HepG2 (cell line): ENCODE results near the gene ZKSCAN3. TPM values are rescaled to one million over a fixed set of nuclear protein-coding genes. Genes with fewer than 3 reads are reported as not detected.

Experiments used
- HDAC2 ChIP-seq: sonication (generic); formaldehyde crosslinking; IDR thresholded peaks from 2 replicates; pipeline ENCODE4 v1.4.0; 2020; ENCODE audit warnings: missing genetic modification reagents
- HMGA1 ChIP-seq: sonication (generic); formaldehyde crosslinking; conservative IDR thresholded peaks from 2 replicates; pipeline ENCODE4 v1.4.0; 2020; ENCODE audit warnings: missing genetic modification reagents
- IRF2 ChIP-seq: IDR thresholded peaks from 2 replicates; pipeline ENCODE4 v1.6.1; 2018; ENCODE audit warnings: missing genetic modification reagents, missing compliant biosample characterization
- KDM1A ChIP-seq: IDR thresholded peaks from 2 replicates; pipeline ENCODE4 v1.6.1; 2016; ENCODE audit warnings: missing compliant biosample characterization
- MED1 ChIP-seq: sonication (generic); formaldehyde crosslinking; IDR thresholded peaks from 2 replicates; pipeline ENCODE4 v1.4.0; 2020; ENCODE audit warnings: missing genetic modification reagents
- NFRKB ChIP-seq: fragments of 450-650 bp; IDR thresholded peaks from 2 replicates; pipeline ENCODE4 v1.6.1; 2017
- PRPF4 ChIP-seq: fragments of 200-400 bp; formaldehyde crosslinking; IDR thresholded peaks from 2 replicates; pipeline ENCODE4 v1.6.1; 2016; ENCODE audit warnings: low read length, low read depth; ENCODE audit not compliant: poor library complexity, severe bottlenecking
- ZMYM4 ChIP-seq: sonication (generic); formaldehyde crosslinking; IDR thresholded peaks from 2 replicates; pipeline ENCODE4 v1.8.1; 2023; ENCODE audit warnings: mild to moderate bottlenecking, missing genetic modification reagents
- ZNF441 ChIP-seq: sonication (generic); formaldehyde crosslinking; IDR thresholded peaks from 2 replicates; pipeline ENCODE4 v1.7.0; 2021; ENCODE audit warnings: missing genetic modification reagents, borderline replicate concordance
- ZNF644 ChIP-seq: IDR thresholded peaks from 2 replicates; pipeline ENCODE4 v1.6.1; 2016; ENCODE audit warnings: low read depth
- polyA plus RNA-seq, 8 experiments: library from polyadenylated mRNA; depleted of rRNA in 3 of 8; stranded (reverse) in 7 of 8; unstranded in 1 of 8; fragments of >200 nt; fragmentation: Illumina TruSeq in 4 of 8; extraction: Trizol in 4 of 8; gene quantifications; 2 replicates each; pipeline versions ENCODE4 v1.2.1 to v1.2.3, GENCODE V29; 2011 to 2016; ENCODE audit warnings: low read depth in 4 of 8, missing spikeins in 1 of 8, mixed read lengths in 1 of 8; ENCODE audit not compliant: insufficient read depth in 1 of 8
- total RNA-seq, 5 experiments: library from RNA; depleted of rRNA; stranded (reverse); fragments of >200 nt; fragmentation: Illumina TruSeq; extraction: Trizol; gene quantifications; 2 replicates each; pipeline ENCODE4 v1.2.3, GENCODE V29; 2016; ENCODE audit warnings: low read depth in 1 of 5
- TF ChIP-seq, protein P1 (sequence below): sonication (generic); formaldehyde crosslinking; IDR thresholded peaks from 2 replicates; pipeline ENCODE4 v1.4.0; 2020; ENCODE audit warnings: missing genetic modification reagents, borderline replicate concordance
- TF ChIP-seq, protein P2 (sequence below): sonication (generic); formaldehyde crosslinking; conservative IDR thresholded peaks from 2 replicates; pipeline ENCODE4 v1.4.0; 2020; ENCODE audit warnings: mild to moderate bottlenecking, missing genetic modification reagents, moderate library complexity
- TF ChIP-seq, protein P3 (sequence below): IDR thresholded peaks from 2 replicates; pipeline ENCODE4 v1.6.1; 2012; ENCODE audit warnings: inconsistent platforms
- TF ChIP-seq, protein P4 (sequence below): sonication (generic); formaldehyde crosslinking; IDR thresholded peaks from 2 replicates; pipeline ENCODE4 v1.8.1; 2023; ENCODE audit warnings: missing genetic modification reagents, mild to moderate bottlenecking, borderline replicate concordance
- TF ChIP-seq, protein P5 (sequence below): sonication (generic); formaldehyde crosslinking; IDR thresholded peaks from 2 replicates; pipeline ENCODE4 v1.9.0; 2021; ENCODE audit warnings: missing genetic modification reagents, mild to moderate bottlenecking, borderline replicate concordance
- TF ChIP-seq, protein P6 (sequence below): sonication (generic); formaldehyde crosslinking; IDR thresholded peaks from 2 replicates; pipeline ENCODE4 v1.5.0; 2020; ENCODE audit warnings: mild to moderate bottlenecking, missing genetic modification reagents
- TF ChIP-seq, protein P7 (sequence below): sonication (generic); formaldehyde crosslinking; IDR thresholded peaks from 2 replicates; pipeline ENCODE4 v1.8.0; 2022; ENCODE audit warnings: mild to moderate bottlenecking, missing genetic modification reagents, borderline replicate concordance

The ZKSCAN3 gene
- total and polyA plus RNA-seq, 2 of the 13 experiments (the other 11 are each of a cell fraction or from before 2014, with no cell fraction given): 3.3 to 7.4 TPM

DNA sequence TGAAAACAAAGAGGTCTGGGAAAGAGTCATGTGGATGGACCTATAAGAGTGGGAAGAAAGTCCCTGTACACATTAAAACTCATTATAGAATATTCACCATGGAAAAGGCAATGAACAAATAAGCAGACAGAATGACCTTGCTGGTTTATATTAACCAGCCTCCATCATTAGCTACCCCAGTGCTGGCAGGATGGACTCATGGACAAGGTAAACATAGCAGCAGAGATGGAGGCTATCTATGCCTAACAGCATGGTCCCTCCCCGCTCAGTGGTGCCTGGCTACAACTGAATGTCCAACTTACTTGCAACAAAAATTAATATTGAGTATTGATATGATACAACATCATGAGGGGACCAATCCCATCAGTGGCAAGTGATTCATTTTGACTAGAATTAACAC is 4.5 kb upstream of the ZKSCAN3 start (continued):
- TF ChIP-seq ZNF441 (CRISPR knock-in tag) (0 out of 2 replicates have a peak, but pooled peaks have one; percentile 21), ZMYM4 (CRISPR knock-in tag) (peak; percentile 75), NFRKB (no peak), HDAC2 (CRISPR knock-in tag) (peak; percentile 89; the same call in 1 of the 2 replicates), KDM1A (CRISPR knock-in tag) (peak; percentile 84), ZNF644 (CRISPR knock-in tag) (peak; percentile 96), IRF2 (CRISPR knock-in tag) (peak; percentile 79; the same call in 1 of the 2 replicates), HMGA1 (no peak), MED1 (CRISPR knock-in tag) (peak; percentile 62), PRPF4 (no peak)
- TF ChIP-seq, protein P1, sequence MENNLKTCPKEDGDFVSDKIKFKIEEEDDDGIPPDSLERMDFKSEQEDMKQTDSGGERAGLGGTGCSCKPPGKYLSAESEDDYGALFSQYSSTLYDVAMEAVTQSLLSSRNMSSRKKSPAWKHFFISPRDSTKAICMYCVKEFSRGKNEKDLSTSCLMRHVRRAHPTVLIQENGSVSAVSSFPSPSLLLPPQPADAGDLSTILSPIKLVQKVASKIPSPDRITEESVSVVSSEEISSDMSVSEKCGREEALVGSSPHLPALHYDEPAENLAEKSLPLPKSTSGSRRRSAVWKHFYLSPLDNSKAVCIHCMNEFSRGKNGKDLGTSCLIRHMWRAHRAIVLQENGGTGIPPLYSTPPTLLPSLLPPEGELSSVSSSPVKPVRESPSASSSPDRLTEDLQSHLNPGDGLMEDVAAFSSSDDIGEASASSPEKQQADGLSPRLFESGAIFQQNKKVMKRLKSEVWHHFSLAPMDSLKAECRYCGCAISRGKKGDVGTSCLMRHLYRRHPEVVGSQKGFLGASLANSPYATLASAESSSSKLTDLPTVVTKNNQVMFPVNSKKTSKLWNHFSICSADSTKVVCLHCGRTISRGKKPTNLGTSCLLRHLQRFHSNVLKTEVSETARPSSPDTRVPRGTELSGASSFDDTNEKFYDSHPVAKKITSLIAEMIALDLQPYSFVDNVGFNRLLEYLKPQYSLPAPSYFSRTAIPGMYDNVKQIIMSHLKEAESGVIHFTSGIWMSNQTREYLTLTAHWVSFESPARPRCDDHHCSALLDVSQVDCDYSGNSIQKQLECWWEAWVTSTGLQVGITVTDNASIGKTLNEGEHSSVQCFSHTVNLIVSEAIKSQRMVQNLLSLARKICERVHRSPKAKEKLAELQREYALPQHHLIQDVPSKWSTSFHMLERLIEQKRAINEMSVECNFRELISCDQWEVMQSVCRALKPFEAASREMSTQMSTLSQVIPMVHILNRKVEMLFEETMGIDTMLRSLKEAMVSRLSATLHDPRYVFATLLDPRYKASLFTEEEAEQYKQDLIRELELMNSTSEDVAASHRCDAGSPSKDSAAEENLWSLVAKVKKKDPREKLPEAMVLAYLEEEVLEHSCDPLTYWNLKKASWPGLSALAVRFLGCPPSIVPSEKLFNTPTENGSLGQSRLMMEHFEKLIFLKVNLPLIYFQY (CRISPR knock-in tag): peak; percentile 11; the same call in 1 of the 2 replicates
- TF ChIP-seq, protein P2, sequence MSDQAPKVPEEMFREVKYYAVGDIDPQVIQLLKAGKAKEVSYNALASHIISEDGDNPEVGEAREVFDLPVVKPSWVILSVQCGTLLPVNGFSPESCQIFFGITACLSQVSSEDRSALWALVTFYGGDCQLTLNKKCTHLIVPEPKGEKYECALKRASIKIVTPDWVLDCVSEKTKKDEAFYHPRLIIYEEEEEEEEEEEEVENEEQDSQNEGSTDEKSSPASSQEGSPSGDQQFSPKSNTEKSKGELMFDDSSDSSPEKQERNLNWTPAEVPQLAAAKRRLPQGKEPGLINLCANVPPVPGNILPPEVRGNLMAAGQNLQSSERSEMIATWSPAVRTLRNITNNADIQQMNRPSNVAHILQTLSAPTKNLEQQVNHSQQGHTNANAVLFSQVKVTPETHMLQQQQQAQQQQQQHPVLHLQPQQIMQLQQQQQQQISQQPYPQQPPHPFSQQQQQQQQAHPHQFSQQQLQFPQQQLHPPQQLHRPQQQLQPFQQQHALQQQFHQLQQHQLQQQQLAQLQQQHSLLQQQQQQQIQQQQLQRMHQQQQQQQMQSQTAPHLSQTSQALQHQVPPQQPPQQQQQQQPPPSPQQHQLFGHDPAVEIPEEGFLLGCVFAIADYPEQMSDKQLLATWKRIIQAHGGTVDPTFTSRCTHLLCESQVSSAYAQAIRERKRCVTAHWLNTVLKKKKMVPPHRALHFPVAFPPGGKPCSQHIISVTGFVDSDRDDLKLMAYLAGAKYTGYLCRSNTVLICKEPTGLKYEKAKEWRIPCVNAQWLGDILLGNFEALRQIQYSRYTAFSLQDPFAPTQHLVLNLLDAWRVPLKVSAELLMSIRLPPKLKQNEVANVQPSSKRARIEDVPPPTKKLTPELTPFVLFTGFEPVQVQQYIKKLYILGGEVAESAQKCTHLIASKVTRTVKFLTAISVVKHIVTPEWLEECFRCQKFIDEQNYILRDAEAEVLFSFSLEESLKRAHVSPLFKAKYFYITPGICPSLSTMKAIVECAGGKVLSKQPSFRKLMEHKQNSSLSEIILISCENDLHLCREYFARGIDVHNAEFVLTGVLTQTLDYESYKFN (CRISPR knock-in tag): peak; percentile 73
- TF ChIP-seq, protein P3, sequence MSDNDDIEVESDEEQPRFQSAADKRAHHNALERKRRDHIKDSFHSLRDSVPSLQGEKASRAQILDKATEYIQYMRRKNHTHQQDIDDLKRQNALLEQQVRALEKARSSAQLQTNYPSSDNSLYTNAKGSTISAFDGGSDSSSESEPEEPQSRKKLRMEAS: 0 out of 2 replicates have a peak, but pooled peaks have one; percentile 34
- TF ChIP-seq, protein P4, sequence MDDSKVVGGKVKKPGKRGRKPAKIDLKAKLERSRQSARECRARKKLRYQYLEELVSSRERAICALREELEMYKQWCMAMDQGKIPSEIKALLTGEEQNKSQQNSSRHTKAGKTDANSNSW (CRISPR knock-in tag): no peak
- TF ChIP-seq, protein P5, sequence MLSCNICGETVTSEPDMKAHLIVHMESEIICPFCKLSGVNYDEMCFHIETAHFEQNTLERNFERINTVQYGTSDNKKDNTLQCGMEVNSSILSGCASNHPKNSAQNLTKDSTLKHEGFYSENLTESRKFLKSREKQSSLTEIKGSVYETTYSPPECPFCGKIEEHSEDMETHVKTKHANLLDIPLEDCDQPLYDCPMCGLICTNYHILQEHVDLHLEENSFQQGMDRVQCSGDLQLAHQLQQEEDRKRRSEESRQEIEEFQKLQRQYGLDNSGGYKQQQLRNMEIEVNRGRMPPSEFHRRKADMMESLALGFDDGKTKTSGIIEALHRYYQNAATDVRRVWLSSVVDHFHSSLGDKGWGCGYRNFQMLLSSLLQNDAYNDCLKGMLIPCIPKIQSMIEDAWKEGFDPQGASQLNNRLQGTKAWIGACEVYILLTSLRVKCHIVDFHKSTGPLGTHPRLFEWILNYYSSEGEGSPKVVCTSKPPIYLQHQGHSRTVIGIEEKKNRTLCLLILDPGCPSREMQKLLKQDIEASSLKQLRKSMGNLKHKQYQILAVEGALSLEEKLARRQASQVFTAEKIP (CRISPR knock-in tag): no peak
- TF ChIP-seq, protein P6, sequence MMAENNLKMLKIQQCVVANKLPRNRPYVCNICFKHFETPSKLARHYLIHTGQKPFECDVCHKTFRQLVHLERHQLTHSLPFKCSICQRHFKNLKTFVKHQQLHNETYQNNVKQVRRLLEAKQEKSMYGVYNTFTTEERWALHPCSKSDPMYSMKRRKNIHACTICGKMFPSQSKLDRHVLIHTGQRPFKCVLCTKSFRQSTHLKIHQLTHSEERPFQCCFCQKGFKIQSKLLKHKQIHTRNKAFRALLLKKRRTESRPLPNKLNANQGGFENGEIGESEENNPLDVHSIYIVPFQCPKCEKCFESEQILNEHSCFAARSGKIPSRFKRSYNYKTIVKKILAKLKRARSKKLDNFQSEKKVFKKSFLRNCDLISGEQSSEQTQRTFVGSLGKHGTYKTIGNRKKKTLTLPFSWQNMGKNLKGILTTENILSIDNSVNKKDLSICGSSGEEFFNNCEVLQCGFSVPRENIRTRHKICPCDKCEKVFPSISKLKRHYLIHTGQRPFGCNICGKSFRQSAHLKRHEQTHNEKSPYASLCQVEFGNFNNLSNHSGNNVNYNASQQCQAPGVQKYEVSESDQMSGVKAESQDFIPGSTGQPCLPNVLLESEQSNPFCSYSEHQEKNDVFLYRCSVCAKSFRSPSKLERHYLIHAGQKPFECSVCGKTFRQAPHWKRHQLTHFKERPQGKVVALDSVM (CRISPR knock-in tag): 0 out of 2 replicates have a peak, but pooled peaks have one; percentile 12
- TF ChIP-seq, protein P7, sequence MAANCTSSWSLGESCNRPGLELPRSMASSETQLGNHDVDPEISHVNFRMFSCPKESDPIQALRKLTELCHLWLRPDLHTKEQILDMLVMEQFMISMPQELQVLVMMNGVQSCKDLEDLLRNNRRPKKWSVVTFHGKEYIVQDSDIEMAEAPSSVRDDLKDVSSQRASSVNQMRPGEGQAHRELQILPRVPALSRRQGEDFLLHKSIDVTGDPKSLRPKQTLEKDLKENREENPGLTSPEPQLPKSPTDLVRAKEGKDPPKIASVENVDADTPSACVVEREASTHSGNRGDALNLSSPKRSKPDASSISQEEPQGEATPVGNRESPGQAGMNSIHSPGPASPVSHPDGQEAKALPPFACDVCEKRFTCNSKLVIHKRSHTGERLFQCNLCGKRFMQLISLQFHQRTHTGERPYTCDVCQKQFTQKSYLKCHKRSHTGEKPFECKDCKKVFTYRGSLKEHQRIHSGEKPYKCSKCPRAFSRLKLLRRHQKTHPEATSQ (CRISPR knock-in tag): no peak
